PC-3 (cell line): ENCODE data around the gene TSR2.

Source experiments
- CTCF ChIP-seq: fragments of 300-600 bp; sonication (generic); conservative IDR thresholded peaks from 2 replicates; pipeline ENCODE4 v1.5.1; 2017; ENCODE audit warnings: antibody characterized with exemption, low read depth, mild to moderate bottlenecking, low read length
- EZH2 ChIP-seq: fragments of 300-600 bp; sonication (generic); IDR thresholded peaks from one replicate; pipeline ENCODE4 v1.6.1; 2017; ENCODE audit warnings: antibody characterized with exemption, mild to moderate bottlenecking, low read length; ENCODE audit not compliant: unreplicated experiment
- EZH2phosphoT487 ChIP-seq: fragments of 300-600 bp; sonication (generic); IDR thresholded peaks from 2 replicates; pipeline ENCODE4 v1.6.1; 2018; ENCODE audit warnings: mild to moderate bottlenecking, antibody characterized with exemption, low read length, borderline replicate concordance

DNA sequence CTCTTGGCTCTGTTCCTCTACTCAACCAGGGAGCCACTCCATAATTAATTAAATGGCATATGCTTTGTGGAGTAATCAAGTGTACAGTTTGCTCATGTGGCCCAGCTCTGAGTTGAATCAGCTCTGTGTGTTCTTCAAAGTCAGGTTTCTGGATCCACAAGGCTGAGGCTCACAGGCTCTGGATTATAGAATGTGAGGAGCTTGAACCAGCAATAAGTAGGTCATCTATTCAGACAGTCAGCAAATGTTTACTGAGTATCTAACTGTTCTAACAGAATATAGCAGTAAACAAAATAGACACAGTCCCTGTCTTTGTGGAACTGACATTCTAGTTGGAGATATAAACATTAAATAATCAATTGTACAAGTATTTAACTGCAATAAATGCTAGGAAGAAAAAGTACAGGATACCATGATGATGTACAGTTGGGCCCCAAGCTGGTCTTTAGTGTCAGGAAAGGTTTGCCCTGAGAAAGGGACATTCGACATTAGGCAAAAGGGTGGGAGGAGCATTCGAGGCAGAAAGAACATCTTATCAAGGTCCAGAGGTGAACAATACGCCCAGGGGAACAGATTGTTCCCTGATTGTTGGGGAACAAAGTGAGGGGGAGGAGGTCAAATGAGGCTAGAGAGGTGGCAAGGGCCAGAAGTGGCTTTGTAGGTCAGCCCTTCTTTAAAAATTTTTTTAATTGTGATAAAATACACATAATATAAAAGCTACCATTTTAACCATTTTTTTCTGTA is 20.5 kb upstream of the TSR2 start:
- no peak for TF ChIP-seq CTCF
- TF ChIP-seq EZH2: no peak
- TF ChIP-seq EZH2phosphoT487: no peak
